Muscle of back (tissue), 11 donors: ENCODE results near the gene PDE4B. TPM values are rescaled to one million over a fixed set of nuclear protein-coding genes. Genes with fewer than 3 reads are reported as not detected.
"Not testable (repeated sequence)": the region's sequence is repeated elsewhere in the genome, so short reads cannot be mapped to it uniquely, and the experiment has no call there.

Experiments
- DNase-seq, 3 donors: peaks; one replicate each; pipeline versions ENCODE4 v3.0.0 to v3.0.0-alpha.2; 2013
- polyA plus RNA-seq, 10 donors: library from polyadenylated mRNA; unstranded; fragments of 120-200 nt; gene quantifications; one replicate each; pipeline ENCODE4 v1.2.1, GENCODE V29; 2013; ENCODE audit not compliant: insufficient read length in 10 of 10

The PDE4B gene
- polyA plus RNA-seq, 10 donors, result 13.9 to 26.6 (median 19.7) TPM

GRCh38 chr1:65992165-65992821 is 199.6 kb downstream of the PDE4B start:
- DNase-seq, result peak in 1 of 3 donors; percentile 14

- DNase-seq, result no peak
These were observed 200.2 kb downstream of the PDE4B start for GRCh38 chr1:65992831-65993271.

- DNase-seq, result no peak
These were observed 201.5 kb downstream of the PDE4B start for GRCh38 chr1:65994223-65994622.

- DNase-seq, result no peak
These were observed 202.6 kb downstream of the PDE4B start for GRCh38 chr1:65995336-65995735.

DNA sequence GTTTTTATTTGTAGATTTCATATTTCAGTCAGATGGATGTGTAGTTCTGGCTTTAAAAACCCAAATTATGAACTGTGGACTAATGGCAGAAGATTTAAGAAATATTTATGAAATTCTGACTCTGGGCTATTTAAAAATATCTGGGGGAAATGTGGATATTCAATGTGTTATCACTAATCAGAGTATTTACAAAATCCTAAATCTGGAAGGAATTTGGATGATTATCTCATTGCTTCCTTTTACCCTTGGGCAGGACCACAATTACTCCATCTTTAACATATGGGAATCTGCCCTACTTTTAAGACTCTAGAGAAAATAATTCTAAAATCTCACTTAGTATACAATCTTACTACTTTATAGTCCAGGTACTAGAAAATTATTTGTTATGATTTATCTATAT is 203.2 kb downstream of the PDE4B start:
- no peak for DNase-seq

GRCh38 chr1:65997693-65998092 is 205.0 kb downstream of the PDE4B start:
- no peak for DNase-seq

DNA sequence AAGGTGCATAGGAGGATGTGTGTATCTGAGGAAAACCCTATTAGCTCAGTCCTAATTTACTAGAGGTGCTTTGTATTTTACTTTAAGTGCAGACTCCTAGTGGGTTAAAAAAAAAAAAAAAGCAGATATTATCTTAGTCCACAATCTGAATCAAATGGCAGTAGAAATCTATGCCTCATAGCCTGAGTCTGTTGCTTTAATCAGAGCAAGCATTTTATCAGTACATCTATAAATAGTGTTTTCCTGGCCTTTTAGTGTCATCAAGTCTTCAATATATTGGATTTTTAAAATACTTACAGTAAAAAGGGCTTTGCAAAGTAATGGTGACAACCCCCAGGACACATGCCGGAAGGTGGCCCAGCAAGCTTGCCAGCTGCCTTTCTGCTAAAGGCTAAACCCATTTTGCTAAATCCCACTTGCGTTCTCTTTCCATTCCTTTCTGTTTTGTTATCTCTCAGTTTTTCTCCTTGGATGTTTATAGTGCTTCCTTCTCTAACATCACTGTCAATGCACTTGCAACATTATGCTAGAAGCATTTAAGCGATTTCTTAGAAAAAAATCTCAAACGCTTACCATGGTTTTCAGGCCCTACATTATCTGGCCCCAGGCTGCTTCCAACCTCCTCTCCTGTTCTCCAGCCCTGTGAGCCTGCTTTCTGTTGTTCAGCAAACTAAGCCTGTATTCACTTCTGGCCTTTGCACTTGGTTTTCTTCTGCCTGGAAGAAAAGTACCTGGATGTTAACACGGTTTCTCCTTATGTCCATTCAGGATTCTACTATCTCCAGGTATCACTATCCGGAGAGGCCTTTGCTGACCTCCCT is 206.3 kb downstream of the PDE4B start:
- no peak for DNase-seq

DNA sequence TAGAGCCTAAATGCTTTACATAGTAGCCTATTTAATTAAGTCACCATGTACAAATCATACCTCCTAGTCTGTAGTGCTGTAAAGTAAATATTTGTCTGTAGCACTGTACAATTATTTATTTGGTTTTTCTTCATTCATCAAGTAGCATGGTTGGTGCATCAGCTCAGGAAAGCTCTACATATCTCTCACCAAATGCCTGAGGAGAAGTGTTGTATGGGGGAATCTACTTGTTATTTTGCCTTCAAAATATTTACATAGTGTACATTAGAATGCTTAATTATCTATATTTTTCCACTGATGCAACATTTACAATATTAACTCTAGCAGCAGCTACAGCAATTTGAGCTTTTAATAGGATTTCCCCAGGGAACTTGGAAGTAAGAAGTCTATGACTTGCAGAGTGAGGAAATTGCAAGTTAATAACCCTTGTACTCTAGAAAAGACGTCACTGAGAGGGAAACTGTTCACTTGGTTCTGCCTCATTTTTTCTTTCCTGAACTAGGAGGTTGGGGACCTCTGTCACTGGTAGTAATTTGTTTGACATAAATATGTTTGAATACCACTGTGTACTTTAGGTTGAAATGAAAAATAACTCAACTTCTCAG is 207.4 kb downstream of the PDE4B start:
- no peak for DNase-seq

DNA sequence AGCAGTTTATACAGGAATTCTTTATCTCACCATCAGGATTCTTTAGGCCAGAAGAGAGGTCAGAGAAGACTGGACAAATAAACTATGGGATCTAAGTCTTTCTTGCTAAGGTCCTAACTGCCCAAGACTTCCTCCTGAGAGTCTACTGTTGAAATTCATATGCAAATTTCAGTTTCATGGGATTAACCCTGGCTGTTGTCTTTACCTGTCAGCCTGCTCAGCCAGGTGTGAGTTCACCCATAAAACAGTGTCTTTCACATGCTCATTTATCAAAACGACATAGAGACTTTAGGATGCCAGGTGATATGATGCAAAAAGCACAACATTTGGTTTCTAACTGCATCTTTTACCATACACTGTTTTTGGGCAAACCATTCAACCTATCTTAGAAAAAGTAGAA is 211.0 kb downstream of the PDE4B start:
- DNase-seq, result no peak

GRCh38 chr1:66006534-66006933 is 213.8 kb downstream of the PDE4B start:
- DNase-seq, result not testable (repeated sequence)

DNA sequence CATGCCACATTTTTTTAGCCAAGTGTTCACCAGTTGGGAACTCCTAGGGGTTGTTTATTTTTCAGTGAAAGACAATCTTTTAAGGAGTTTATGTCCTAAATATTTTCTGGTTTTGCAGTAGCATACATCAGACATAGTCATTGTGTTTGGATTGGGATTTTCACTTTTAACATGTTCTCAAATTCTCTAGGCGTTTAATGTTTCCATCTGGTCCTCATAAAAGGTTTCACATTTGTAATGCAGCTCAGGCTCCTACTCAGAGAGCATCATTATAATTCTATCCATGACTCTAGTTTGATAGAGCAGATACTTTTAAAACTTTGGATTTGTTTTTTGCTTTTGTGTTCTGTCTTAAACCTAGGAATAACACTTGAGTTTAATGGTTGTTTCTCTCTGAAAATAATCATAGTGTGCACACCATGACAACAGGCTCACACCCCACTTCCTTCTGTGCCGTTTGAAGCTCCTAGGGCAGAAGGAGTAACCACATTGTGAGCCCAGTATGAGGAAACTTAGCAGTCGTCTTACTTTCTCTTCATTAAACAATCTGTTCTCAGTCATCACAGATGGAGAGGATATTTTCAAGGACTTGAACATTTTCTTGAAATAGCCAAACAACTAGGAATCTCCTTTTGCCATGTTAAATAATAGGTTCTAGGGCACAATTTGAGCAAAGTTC is 219.6 kb downstream of the PDE4B start:
- no peak for DNase-seq

GRCh38 chr1:66013371-66013770 is 220.7 kb downstream of the PDE4B start:
- no peak for DNase-seq

DNA sequence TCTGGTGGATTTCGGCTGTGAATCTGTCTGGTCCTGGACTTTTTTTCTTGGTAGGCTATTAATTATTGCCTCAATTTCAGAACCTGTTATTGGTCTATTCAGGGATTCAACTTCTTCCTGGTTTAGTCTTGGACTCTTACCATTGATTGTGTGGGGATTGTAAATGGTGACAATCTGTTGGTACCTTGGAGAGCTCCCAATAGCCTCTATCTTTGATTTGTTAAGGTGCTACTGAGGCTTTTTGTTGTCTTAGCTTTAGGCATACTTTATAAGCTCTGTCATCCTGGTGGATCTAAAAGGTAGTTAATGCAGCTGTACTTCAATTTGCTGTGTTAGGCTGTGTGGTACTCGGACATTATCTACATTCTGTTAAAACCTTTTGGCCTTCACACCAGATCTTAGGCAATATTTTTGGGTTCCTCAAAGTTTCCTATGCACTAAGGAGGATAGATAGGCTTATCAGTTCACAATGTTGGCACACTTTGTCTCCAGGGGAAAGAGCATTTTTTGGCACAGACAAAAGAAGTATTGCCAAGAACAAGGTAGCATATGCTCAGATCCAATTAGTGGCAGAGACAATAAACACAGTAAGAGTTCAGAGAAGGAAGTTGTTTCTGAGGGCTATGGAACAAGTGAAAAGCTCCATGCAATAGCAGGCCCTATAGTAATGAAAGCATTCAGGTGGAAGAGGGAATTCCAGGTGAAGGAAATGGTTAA is 230.4 kb downstream of the PDE4B start:
- peak in 1 of 3 donors; percentile 11 for DNase-seq

- no peak for DNase-seq
These were observed 232.5 kb downstream of the PDE4B start for GRCh38 chr1:66025188-66025587.

- no peak for DNase-seq
These were observed 235.3 kb downstream of the PDE4B start for GRCh38 chr1:66028035-66028434.

DNA sequence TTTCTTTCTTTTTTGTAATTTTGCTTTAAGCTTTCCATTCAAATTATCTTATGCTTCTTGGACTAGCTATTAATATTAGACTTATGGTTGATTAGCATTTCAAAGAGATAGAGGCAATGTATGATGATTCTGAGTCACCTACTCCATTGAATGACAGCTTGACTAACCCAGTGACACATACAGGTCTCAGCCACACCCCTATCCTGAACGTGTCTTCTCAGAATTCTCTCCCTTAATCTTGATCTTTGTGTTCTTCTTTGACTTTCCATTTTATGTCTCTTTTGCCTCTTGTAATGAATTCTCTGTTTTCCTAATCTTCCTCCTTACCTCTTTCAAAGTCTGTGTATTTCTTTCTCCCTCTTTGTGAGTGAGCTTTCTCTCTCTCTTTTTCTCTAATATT is 241.1 kb downstream of the PDE4B start:
- no peak for DNase-seq

DNA sequence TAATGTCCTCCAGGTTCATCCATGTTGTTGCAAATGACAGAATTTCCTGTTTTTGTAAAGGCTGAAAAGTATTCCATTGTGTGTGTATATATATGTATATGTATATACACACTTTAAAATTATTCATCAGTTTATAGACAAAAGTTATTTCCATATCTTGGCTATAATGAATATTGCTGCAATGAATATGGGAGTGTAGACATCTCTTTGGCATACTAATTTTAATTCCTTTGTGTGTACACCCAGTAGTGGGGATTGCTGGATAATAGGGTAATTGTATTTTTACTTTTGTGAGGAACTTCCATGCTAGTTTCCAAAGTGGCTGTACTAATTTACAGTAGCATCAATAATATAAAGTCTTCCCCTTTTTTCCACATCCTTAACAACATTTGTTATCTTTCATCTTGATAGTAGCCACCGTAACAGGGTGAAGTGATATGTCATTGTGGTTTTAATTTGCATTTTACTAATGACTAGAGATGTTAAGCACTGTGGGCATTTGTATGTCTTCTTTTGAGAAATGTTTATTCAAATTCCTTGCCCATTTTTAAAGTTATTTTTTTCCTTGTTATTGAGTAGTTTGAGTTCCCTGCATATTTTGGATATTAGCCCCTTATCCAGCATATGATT is 243.0 kb downstream of the PDE4B start:
- DNase-seq, result no peak

- no peak for DNase-seq
These were observed 249.0 kb downstream of the PDE4B start for GRCh38 chr1:66041654-66042053.

- peak in 1 of 3 donors; percentile 7 for DNase-seq
These were observed 250.5 kb downstream of the PDE4B start for GRCh38 chr1:66043186-66043585.

DNA sequence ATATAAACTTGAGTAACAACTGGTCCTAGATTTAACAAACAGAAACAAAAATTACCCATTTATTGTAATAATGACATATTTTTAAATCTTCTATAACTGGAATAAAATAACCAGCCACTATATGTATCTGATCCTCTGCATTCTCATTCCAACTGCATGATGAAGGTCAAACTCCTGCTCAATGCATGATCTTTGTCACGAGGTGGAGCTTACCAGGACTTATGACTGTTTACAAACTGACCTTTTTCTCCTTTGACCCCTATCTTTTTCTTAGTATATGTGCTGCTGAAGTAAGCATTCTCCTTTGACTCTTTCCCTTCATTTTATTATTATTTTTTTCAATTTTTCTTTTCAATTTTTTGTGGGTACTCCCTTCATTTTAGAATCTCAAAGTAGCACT is 252.2 kb downstream of the PDE4B start:
- DNase-seq, result no peak

DNA sequence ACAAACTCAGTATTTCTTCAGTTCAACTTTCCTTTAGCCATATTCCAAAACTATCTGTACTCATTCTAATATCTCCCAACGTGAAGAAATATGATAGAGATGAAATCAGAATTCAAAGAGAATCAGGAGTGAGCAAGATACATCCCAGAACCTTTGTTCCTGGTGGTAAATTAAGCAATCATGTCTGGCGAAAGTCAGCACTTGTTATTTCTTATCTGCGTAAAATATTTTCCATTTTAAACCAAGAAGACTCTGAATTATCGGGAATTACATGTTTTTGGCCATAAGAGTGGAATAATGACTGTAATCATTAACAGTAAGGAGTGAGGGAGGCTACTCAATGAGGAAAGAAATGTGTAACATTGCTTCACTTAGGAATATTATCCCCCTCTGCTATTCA is 253.7 kb downstream of the PDE4B start:
- DNase-seq, result no peak
